Sciatic nerve (tissue), 2 donors: ENCODE data around the gene GJB5. TPM values are rescaled to one million over a fixed set of nuclear protein-coding genes. Genes with fewer than 3 reads are reported as not detected.
"Not testable (repeated sequence)": the region's sequence is repeated elsewhere in the genome, so short reads cannot be mapped to it uniquely, and the experiment has no call there.

Experiments used
- ATAC-seq: fragments of 200-7000 bp; cut with Tn5 transposase; one replicate; pipeline ENCODE4 v1.9.1; 2020; ENCODE audit warnings: mild to moderate bottlenecking, moderate library complexity
- DNase-seq: peaks from one replicate; pipeline ENCODE4 v3.0.0-alpha.2; 2020; ENCODE audit warnings: low spot score
- intact Hi-C: fragments of 100-400 bp; cut with DNase I; formaldehyde crosslinking; loops from one replicate; pipeline ENCODE4 v1.14.2; 2022
- total RNA-seq: library from RNA; stranded (reverse); fragmentation: NEBNext Ultra II Directional; extraction: Animal tissue kit (Norgen Biotek cat#: 25700); gene quantifications from one replicate; pipeline ENCODE4 v1.2.1, GENCODE V29; 2021
- donor health status: DM: no; HTN: no; CAD: no.
- donor health status: DM: no; HTN: no; CAD: no.

Gene GJB5
- total RNA-seq = 0.36 TPM

DNA sequence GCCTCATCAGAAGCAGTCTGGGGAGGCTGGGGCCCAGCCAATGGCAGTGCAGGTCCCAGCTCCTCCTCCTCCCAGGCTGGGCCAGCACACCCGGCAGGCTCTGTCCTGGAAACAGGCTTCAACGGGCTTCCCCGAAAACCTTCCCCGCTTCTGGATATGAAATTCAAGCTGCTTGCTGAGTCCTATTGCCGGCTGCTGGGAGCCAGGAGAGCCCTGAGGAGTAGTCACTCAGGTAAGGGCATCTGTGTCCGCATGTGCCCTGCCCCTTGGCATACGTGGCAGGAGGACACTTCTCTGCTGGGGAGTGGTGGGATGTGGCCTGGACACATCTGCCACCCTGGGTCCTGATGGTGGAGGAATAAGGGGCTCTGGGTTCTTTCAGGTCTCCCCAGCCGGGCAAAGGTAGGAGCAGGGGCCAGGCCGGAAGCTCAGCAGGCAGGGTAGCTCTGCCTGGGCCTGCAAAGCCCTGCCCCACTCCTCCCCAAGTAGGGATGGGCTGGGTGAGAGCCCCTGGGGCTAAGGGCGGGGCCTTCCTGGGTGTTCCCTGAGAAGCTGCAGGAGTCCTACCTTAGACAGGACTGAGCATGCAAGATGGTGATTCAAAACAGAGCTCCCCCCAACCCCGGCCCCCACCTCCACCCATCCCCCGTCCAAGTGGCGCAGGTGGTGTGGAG is at the start of gene GJB5:
Gene GJB5 (plus strand): TSS at position 84 of the 674 bp plus-strand sequence. CDS start 2,284 bp downstream, outside the sequence.
- no peak for DNase-seq
- no peak for ATAC-seq

GRCh38 chr1:34705077-34705476 is 49.8 kb upstream of the GJB5 start:
- intact Hi-C loops = no loop called here
- DNase-seq (no peak), ATAC-seq (no peak)

More for the DNA sequence above, at the start of gene GJB5:
- intact Hi-C loops = no loop called here

- no peak for ATAC-seq
- DNase-seq = no peak
- intact Hi-C loops = no loop called here
Observed at GRCh38 chr1:34708106-34708505, 46.7 kb upstream of the GJB5 start.

GRCh38 chr1:34709547-34709946 is 45.3 kb upstream of the GJB5 start:
- DNase-seq (no peak), ATAC-seq (no peak)
- intact Hi-C loops = no loop called here

- ATAC-seq = no peak
Observed at GRCh38 chr1:34710812-34711211, 44.0 kb upstream of the GJB5 start.

DNA sequence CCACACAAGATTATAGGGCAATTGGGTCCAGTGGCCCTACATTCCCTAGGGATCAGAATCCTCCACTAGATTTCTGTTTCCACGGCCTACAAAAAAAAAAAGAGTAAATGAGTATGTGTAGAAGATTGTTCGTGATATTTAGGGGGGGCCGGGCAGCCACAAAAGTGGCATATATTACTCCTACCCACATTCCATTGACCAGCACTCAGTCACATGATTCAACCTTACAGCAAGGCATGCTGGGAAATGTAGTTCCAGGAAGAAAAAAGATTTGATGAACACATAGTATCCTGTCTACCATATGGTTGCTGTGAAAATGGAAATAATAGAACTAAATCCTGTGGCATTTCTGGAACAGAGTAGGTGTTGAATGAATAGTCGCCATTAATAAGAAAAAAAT is 43.4 kb upstream of the GJB5 start:
- ATAC-seq (no peak), DNase-seq (no peak)
- intact Hi-C loops = no loop called here

More at GRCh38 chr1:34710812-34711211, 44.0 kb upstream of the GJB5 start:
- intact Hi-C loops = no loop called here
- DNase-seq = no peak

GRCh38 chr1:34712007-34712688 is 42.7 kb upstream of the GJB5 start:
- DNase-seq = no peak
- ATAC-seq = no peak
- intact Hi-C loops = no loop called here

DNA sequence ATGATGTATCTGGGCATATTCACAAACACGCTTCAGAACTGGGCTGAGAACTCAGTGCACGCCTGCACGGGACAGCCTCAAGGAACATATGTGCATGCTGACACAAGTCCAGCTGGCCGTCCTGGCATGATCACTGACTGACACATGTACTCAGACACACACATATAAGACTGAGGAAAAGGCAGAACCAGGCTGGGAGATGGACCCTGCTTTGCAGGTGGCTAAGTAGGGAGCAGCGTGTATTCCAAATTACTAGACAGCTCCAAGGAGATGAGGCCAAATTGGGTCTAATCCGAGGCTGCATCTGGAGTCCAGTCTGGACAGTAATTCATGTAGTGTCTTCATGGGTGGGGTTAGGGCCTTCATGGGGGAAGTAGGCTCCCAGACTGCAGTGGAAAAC is 41.4 kb upstream of the GJB5 start:
- intact Hi-C loops = no loop called here
- ATAC-seq (no peak), DNase-seq (no peak)

DNA sequence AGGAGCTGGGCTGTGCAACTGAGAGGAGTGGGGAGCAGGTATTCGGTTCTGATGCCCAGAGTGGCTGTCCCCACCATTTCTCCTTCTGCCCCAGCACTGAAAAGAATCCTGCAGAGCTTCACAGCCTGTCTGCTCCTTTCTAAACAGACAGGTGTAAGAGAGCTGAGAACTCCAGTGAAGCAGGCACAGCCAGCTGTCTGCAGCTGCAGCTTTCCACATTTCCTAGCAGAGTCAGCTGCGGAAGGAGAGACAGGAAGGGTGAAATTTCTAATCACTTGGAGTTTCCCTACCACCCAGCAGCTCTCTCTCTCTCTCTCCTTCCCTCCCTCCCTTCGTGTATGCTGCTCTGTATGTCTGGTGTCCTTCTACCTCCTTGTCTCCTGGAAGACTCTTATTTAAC is 40.5 kb upstream of the GJB5 start:
- ATAC-seq (no peak), DNase-seq (no peak)
- intact Hi-C loops = no loop called here

GRCh38 chr1:34715139-34715538 is 39.7 kb upstream of the GJB5 start:
- DNase-seq = no peak
- ATAC-seq = no peak
- intact Hi-C loops = no loop called here

DNA sequence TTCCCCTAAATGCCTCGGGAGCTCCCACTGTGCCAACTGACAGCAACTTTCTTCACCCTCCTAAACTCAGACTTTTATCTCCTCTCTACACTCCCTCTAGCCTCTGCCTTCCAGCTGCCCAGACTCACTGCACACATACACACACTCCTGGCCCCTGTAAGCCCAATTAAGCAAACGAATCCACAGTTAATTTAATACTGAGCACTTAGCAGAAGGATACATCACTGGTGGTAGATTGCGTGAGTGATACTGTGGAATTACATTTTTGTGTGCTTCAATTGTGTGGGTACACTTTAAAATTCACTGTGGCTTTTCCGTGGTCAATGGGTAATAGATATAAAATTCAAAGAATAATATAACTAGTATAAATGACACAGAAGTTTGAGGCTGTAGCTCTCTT is 33.6 kb upstream of the GJB5 start:
- DNase-seq = no peak
- ATAC-seq = no peak
- intact Hi-C loops = no loop called here

DNA sequence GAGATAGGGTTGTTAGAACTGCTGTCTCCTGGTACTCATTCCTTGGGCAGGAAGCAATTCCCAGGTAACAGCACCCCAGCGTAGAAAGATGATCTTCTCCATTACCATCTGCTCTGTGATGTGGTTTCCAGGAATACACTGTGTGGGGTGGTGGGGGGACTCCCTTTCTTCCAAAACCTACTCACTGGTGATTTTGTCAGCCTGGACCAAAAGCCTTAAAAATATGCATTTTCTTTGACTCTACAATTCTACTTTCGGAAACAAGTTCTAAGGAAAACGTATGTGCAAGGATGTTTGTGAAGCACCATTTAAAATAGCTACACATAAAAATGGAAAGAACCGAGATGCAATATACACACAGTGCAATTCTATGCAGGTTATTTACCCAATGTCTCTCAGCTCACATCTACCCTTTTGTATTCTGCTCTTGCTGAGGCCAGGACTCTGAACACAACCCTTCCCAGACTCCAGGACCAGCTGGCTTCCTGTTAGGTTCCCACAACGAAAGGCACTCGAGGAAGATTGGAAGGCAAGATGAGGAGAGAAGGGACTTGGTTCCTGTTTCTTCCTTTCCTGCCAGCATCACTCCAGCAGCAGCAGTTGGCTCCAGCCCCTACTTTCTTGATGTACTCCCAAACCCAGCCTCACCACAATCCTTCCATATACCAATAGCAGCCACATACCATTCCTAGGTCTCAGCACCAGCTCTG is 33.0 kb upstream of the GJB5 start:
- intact Hi-C loops = no loop called here
- DNase-seq = no peak

GRCh38 chr1:34726861-34727260 is 28.0 kb upstream of the GJB5 start:
- DNase-seq (no peak), ATAC-seq (no peak)
- intact Hi-C loops = no loop called here

More for the DNA sequence above, 33.0 kb upstream of the GJB5 start:
- no peak for ATAC-seq

GRCh38 chr1:34730485-34730884 is 24.4 kb upstream of the GJB5 start:
- intact Hi-C loops = no loop called here
- no peak for DNase-seq

DNA sequence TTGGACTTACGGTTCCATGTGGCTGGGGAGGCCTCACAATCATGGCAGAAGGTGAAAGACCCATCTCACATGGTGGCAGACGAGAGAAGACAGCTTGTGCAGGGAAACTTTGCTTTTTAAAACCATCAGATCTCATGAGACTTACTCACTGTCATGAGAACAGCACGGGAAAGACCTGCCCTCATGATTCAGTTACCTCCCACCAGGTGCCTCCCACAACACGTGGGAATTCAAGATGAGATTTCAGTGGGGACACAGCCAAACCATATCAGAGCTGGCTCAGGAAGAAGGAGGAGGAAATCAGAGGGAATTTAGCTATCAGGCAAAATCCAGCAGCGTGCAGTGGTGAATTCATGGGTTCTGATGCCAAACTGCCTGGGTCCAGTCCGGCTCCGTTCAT is 22.0 kb upstream of the GJB5 start:
- DNase-seq, intact Hi-C loops, ATAC-seq: not testable (repeated sequence)

More at GRCh38 chr1:34730485-34730884, 24.4 kb upstream of the GJB5 start:
- ATAC-seq = no peak

GRCh38 chr1:34736692-34737091 is 18.2 kb upstream of the GJB5 start:
- no peak for ATAC-seq
- intact Hi-C loops = no loop called here
- DNase-seq = no peak

DNA sequence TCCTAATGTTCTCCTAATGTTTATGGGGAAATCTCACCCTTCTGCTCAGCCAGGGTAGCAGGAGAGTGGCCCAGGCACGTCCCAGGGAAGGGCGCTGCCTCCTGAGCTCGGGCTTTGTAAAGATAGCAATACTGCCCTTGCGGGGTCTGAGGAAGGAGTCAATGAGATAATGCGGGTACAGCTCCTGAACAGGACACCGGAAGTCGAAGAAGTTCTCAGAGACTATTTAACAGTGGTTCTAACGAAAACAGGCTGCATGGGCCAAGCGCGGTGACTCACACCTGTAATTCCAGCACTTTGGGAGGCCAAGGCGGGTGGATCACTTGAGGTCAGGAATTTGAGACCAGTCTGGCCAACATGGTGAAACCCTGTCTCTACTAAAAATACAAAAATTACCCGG is 17.6 kb upstream of the GJB5 start:
- DNase-seq, intact Hi-C loops, ATAC-seq: not testable (repeated sequence)

DNA sequence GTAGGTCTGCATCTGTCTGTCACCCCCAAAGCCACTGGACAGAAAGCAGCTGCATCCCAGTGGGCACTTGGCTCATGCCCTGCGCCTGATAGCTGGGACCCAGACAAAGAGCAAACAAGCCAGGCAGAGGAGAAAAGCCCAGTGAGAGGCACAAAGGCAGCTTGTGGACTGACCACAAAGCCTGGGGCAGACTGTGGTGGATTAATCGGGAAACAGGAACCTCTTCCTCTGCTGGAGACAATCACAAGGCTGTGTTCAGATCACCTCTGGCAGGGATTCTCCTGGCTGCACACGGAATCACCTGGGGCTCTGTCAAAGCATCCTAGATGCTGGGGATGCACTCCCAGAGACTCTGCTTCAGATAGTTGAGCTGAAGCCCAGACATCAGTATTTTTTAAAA is 15.2 kb upstream of the GJB5 start:
- intact Hi-C loops = no loop called here
- no peak for DNase-seq
- no peak for ATAC-seq

DNA sequence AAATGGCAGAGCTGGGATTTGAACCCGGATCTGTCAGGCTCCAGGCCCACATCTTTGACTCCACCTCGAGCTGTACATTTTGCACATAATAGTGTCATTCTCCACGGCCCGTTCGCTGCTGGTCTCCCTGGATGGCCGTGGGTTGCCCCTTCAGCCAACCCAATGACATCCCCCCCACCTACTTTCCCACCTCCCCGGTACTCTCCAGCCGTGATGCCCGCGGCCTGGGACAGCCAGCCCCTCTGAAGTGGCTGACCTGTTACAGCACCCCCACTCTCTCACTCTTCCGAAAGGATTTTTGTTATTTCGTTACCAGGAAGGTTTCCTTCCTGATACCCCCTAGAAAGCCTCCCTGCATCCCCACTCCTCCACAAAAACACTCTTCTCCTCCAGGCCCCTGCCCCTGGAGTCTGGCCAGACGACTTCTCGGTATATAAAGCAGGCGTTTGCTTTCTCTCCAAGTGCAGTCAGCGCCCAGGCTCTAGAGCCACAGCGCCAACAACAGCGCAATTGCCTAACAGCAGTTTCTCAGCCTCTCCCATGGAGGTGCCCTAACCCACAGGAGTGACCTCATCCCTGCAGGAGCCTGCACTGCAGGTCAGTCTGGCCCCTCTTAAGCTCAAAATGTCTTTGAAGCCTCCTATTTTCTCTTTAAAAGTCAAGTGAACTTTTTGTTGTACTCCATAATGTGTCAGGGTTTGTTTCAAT is 14.5 kb upstream of the GJB5 start:
- intact Hi-C loops = no loop called here

More for the DNA sequence above, 14.5 kb upstream of the GJB5 start:
- DNase-seq = no peak
- no peak for ATAC-seq
